Measurements from ENCODE around the gene LSM5. TPM values are rescaled to one million over a fixed set of nuclear protein-coding genes. Genes with fewer than 3 reads are reported as not detected.

LSM5 gene
- polyA plus RNA-seq, 2 of the 4 experiments (the other 2 are of a cell fraction): 128 to 158 TPM

GRCh38 chr7:32447218-32447617 lies 43.0 kb downstream of the LSM5 start:
- ATAC-seq: no peak
- CTCF ChIA-PET: no interaction called here
- POLR2A ChIA-PET: no interaction called here
- DNase-seq (ENCODE audit: low read depth in 1 of 2, low spot score in 1 of 2): no peak
- no peaks in the 10 kb centered on the region for H3K4me1 ChIP-seq
- peaks cover 7% of the 10 kb centered on the region; the same call in 1 of the 3 replicates for H3K9me3 ChIP-seq
- no peak overlapping the region for H3K4me3 ChIP-seq
- no peak for FAIRE-seq
- no peak overlapping the region for H3K4me2 ChIP-seq
- 0% methylated on average over 2 of the region's 2 CpGs for WGBS (ENCODE audit: missing lambda C conversion rate)
- TF ChIP-seq CHD2 (IDR thresholded peaks at IDR 0.05; ENCODE audit: low read length, partially characterized antibody): no peak
- no peak for TF ChIP-seq ZSCAN20 (CRISPR knock-in tag; IDR thresholded peaks at IDR 0.05)
- TF ChIP-seq NR3C1 (IDR thresholded peaks at IDR 0.05): no peak
- no peak for TF ChIP-seq CHD4 (IDR thresholded peaks at IDR 0.05; ENCODE audit: borderline replicate concordance)
- no peak for TF ChIP-seq HMGXB4 (CRISPR knock-in tag; IDR thresholded peaks at IDR 0.05; ENCODE audit: borderline replicate concordance)
- no peak for TF ChIP-seq TFCP2L1 (CRISPR knock-in tag; IDR thresholded peaks at IDR 0.05)
- TF ChIP-seq EHMT2 (IDR thresholded peaks at IDR 0.05; ENCODE audit: low read depth): no peak
- no peak for TF ChIP-seq CBX8 (IDR thresholded peaks at IDR 0.05)
- TF ChIP-seq RAD21 (conservative IDR thresholded peaks at IDR 0.05 in 1 of 2, IDR thresholded peaks at IDR 0.05 in 1 of 2): no peak
- no peak for TF ChIP-seq HES2 (IDR thresholded peaks at IDR 0.05)
- TF ChIP-seq KDM1A (IDR thresholded peaks at IDR 0.05; ENCODE audit: low read depth): no peak
- no peak for TF ChIP-seq PHF8 (IDR thresholded peaks at IDR 0.05; ENCODE audit: borderline replicate concordance, low read depth)
- TF ChIP-seq MAX (IDR thresholded peaks at IDR 0.05): no peak
- TF ChIP-seq POLR2AphosphoS2 (conservative IDR thresholded peaks at IDR 0.05; ENCODE audit: low read length): no peak
- no peak for TF ChIP-seq MAZ (IDR thresholded peaks at IDR 0.05; ENCODE audit: borderline replicate concordance, low read depth, low read length)
- no peak for TF ChIP-seq ZNF302 (CRISPR knock-in tag; IDR thresholded peaks at IDR 0.05)
- no peak for TF ChIP-seq GATA3 (IDR thresholded peaks at IDR 0.05; ENCODE audit: borderline replicate concordance)
- no peak for TF ChIP-seq ZFP36 (IDR thresholded peaks at IDR 0.05; ENCODE audit: borderline replicate concordance, partially characterized antibody)
- H3K27ac ChIP-seq: no peak overlapping the region

GRCh38 chr7:32436146-32436928 lies 53.8 kb downstream of the LSM5 start:
- ChIA-PET CTCF (no interaction called here), POLR2A (no interaction called here)
- Histone ChIP-seq H3K4me1 (no peaks in the 10 kb centered on the region), H3K27ac (no peak overlapping the region), H3K4me3 (no peak overlapping the region), H3K4me2 (no peak overlapping the region), H3K9me3 (no peaks in the 10 kb centered on the region)
- ATAC-seq (no peak), FAIRE-seq (no peak), DNase-seq (ENCODE audit: low read depth in 1 of 2, low spot score in 1 of 2) (no peak)
- TF ChIP-seq USF2 (IDR thresholded peaks at IDR 0.05): no peak
- no peak for TF ChIP-seq PHF8 (IDR thresholded peaks at IDR 0.05; ENCODE audit: borderline replicate concordance, low read depth)
- TF ChIP-seq JUNB (IDR thresholded peaks at IDR 0.05): no peak
- TF ChIP-seq ATOH8 (CRISPR knock-in tag; IDR thresholded peaks at IDR 0.05; ENCODE audit: low read depth): no peak
- no peak for TF ChIP-seq ZSCAN20 (CRISPR knock-in tag; IDR thresholded peaks at IDR 0.05)
- WGBS (ENCODE audit: missing lambda C conversion rate): 51% methylated on average over 5 of the region's 5 CpGs

Other genes starting within 250 kb of the LSM5 start
- gene AVL9, start 5.1 kb upstream of the LSM5 start, polyA plus RNA-seq (2011; rRNA removed): 36.1 and 69.3 TPM in 2 replicates
- 19.4 to 24.0 TPM (median 21.9 TPM) in 3 replicates for gene AVL9, start 5.1 kb upstream of the LSM5 start, polyA plus RNA-seq (2017; fragmentation: RNase III; extraction: RNeasy Plus Mini Kit Qiagen cat#74134 plus additional on column Dnase treatment)

Measured in A549 (cell line).